SK-N-SH (cell line): ENCODE measurements around the gene SV2B.

Experiments
- CTCF ChIP-seq: fragments of 200-600 bp; sonication (generic); IDR thresholded peaks from 2 replicates; pipeline ENCODE4 v1.6.1; 2017; ENCODE audit warnings: antibody characterized with exemption, mild to moderate bottlenecking, moderate library complexity
- EP300 ChIP-seq, 2 experiments: IDR thresholded peaks; 2 replicates each; pipeline versions ENCODE4 v1.4.0 to v1.6.1; 2012; ENCODE audit warnings: borderline replicate concordance in 1 of 2, low read depth in 1 of 2, low read length in 1 of 2
- EZH2phosphoT487 ChIP-seq: fragments of 200-600 bp; sonication (generic); IDR thresholded peaks from 2 replicates; pipeline ENCODE4 v1.6.1; 2017; ENCODE audit warnings: low read depth, mixed run types, mild to moderate bottlenecking, antibody characterized with exemption, moderate library complexity, borderline replicate concordance
- JUND ChIP-seq: IDR thresholded peaks from 2 replicates; pipeline ENCODE4 v1.4.0; 2012
- MXI1 ChIP-seq: IDR thresholded peaks from 2 replicates; pipeline ENCODE4 v1.6.1; 2012; ENCODE audit warnings: mild to moderate bottlenecking, low read depth, low read length, improper control_type of control experiment
- POLR2AphosphoS5 ChIP-seq: IDR thresholded peaks from 2 replicates; pipeline ENCODE4 v1.6.1; 2012; ENCODE audit warnings: low read depth, low read length
- RCOR1 ChIP-seq: fragments of 150-350 bp; IDR thresholded peaks from 2 replicates; pipeline ENCODE4 v1.6.1; 2017; ENCODE audit warnings: antibody characterized with exemption, low read length
- REST ChIP-seq: IDR thresholded peaks from 2 replicates; pipeline ENCODE4 v1.6.1; 2012; ENCODE audit warnings: mild to moderate bottlenecking, low read depth, low read length, moderate library complexity
- RFX5 ChIP-seq: IDR thresholded peaks from 2 replicates; pipeline ENCODE4 v1.6.1; 2012; ENCODE audit warnings: mild to moderate bottlenecking, improper control_type of control experiment, low read length
- TAF1 ChIP-seq: IDR thresholded peaks from 2 replicates; pipeline ENCODE4 v1.6.1; 2012; ENCODE audit warnings: low read depth, mild to moderate bottlenecking, low read length, moderate library complexity, borderline replicate concordance
- USF2 ChIP-seq: fragments of 150-350 bp; IDR thresholded peaks from 2 replicates; pipeline ENCODE4 v1.6.1; 2017; ENCODE audit warnings: antibody characterized with exemption, low read length, low read depth, borderline replicate concordance
- YY1 ChIP-seq: IDR thresholded peaks from 2 replicates; pipeline ENCODE4 v1.4.0; 2012; ENCODE audit warnings: low read depth, mild to moderate bottlenecking

- TF ChIP-seq MXI1 (no peak), POLR2AphosphoS5 (no peak), JUND (no peak), CTCF (no peak), USF2 (no peak), RFX5 (no peak), EP300 (IDR thresholded peaks at IDR 0.05; ENCODE audit: borderline replicate concordance in 1 of 2, low read depth in 1 of 2, low read length in 1 of 2) (no peak), RCOR1 (no peak), YY1 (no peak), EZH2phosphoT487 (no peak), REST (no peak), TAF1 (no peak)
Measured at GRCh38 chr15:91238644-91239425, 138.8 kb downstream of the SV2B start.
